AG20443 (cell line): ENCODE data around the gene WDFY4.

Experiments used
- DNase-seq: peaks from one replicate; pipeline ENCODE4 v3.0.0; 2012; ENCODE audit warnings: low spot score, mixed read lengths

WDFY4 gene

GRCh38 chr10:48656241-48656913 lies 28.3 kb upstream of the WDFY4 start:
- DNase-seq: peak; percentile 97

GRCh38 chr10:48656914-48657305 lies 27.8 kb upstream of the WDFY4 start:
- no peak for DNase-seq

DNA sequence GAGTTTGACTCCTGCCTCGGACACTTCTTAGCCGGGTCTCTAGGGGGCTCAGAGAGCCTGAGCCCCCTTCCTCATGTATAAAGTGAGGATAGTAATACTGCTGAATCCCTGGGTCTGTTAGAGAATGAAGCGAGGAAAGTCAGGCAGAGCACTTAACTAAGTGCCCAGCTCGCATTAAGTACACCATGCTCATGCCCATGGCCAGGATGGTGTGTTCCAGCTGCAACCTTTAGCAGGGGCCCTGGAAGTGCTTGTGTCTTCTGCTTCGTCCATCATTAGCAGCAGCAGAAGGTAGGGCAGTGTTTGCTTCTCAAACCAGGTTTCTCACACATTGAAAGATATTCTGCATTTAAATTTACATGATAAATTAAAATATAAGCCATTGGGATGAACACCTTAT lies 27.3 kb upstream of the WDFY4 start:
- no peak for DNase-seq

GRCh38 chr10:48658243-48658974 lies 26.3 kb upstream of the WDFY4 start:
- DNase-seq: peak; percentile 82

DNA sequence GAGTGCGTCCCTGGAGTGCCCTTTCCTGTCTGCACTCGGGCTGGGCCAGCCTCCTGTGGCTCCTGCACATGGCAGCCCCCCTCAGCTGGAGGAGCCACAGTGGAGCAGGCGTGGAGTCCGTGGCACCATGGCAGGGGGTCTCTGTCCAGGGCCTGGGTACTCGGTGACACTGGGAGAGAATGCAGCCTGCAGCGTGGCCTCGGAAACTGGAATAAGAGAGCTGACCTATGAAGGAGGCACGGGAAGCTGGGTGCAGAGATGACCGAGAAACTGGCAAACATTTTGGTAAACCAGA lies 25.8 kb upstream of the WDFY4 start:
- no peak for DNase-seq

DNA sequence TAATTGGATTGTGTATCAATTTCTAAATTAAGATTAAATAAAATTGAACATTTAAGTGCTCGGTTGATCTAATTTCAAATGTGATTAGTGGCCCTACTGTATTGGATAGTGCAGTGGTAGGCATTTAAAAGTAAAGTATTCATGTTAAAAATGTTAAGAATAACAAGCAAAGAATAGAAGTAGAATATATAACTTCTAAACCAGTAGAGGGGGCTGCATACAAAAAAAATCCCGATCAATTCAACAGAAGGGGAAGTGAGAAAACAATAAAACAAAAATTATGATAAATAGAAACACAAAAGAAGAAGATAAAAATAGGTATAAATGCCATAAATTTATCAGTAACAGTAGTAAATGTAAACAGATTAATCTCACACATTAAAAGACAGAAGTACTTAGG lies 24.9 kb upstream of the WDFY4 start:
- no peak for DNase-seq

- DNase-seq: no peak
Measured at GRCh38 chr10:48661441-48661840, 23.2 kb upstream of the WDFY4 start.

DNA sequence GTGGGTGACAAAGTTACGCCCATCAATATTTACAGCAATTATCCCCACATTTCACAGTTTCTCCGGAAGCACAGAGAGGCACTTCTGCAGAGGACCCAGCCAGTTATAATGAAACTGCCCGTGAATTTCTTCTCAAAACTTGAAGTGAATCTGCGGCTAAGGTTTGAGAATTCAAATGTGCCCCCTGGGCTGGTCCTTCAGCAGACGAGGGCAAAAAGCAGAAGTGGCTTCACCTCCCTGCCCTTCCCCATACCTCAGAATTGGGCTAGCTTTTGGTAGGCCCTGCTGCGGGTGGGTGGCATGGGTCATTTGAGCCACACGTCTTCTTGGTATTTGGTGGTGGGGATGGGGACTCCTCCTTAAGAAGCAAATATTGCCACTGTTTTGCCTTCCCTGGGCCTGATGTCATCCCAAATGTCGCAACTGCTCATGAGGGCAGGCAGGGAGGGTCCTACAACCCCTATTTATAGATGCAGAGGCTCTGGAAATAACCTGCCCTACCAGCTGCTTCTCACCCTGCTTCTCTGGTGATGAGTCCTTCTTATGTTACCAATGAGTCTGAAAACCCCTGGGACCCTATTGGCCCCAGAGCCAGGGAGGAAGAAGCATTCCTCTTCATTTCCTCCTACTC lies 16.6 kb upstream of the WDFY4 start:
- DNase-seq: no peak

DNA sequence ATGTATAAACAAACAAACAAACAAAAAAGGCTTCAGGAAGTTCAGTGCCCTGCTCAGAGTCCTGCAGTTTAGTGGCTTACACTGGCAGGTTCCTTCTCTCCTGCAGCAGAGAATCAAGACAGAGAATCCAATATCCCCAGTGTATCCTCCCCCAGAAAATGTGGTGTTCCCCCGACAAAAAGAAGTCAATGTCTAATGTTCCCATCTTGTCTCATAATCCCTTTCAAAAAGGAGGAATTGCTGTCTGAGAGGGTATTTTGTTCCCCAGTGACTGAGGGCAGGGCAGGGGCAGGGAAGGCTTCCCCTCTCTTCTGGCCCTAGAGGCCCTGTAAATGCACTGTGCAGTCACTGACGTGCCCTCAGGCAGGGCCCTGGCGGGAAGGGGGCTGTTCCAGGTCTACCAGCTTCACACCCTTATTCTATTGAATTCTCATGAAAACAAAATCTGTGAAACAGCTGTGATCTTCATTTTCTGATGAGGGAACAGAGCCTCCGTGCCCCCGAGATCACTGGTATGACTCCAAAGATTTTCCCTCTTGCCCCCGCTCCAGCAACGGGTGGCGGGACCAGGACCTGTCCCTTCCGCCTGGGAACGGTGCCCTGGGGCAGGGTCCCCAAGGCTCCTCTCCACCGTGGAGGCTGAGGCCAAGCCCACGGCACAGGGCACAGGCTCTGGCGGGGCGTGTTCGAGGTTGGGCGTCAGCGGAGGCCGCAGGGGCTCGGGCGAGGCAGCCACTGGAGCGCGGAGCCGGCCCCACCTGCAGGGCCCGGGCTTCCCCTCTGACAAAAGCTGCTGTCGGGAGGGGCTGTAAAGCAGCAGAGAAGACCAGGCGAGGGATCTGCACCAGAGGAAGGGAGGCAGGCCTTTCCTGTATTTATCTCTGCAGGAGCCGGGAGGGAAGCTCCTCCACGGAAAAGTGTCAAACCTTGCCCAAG lies 13.4 kb upstream of the WDFY4 start:
- DNase-seq: no peak

- DNase-seq: no peak
Measured at GRCh38 chr10:48671914-48672595, 12.6 kb upstream of the WDFY4 start.

GRCh38 chr10:48672596-48673265 lies 11.9 kb upstream of the WDFY4 start:
- DNase-seq: no peak

DNA sequence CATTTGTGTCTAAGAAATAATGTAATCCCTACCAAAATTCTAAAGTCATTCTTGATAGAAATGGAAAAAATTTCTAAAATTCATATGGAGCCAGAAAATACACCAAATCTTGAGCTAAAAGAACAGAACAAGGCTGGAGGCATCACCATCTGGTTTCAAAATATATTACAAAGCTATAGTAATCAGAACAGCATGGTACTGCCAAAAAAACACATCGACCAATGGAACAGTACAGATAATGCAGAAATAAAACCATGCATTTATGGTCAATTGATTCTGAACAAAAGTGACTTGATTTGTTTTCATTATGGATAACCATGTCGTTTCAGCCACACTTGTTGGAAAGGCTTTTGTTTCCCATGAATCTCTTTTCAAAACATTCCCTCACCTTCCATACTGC lies 7.0 kb upstream of the WDFY4 start:
- DNase-seq: no peak

GRCh38 chr10:48678041-48678440 lies 6.6 kb upstream of the WDFY4 start:
- no peak for DNase-seq

DNA sequence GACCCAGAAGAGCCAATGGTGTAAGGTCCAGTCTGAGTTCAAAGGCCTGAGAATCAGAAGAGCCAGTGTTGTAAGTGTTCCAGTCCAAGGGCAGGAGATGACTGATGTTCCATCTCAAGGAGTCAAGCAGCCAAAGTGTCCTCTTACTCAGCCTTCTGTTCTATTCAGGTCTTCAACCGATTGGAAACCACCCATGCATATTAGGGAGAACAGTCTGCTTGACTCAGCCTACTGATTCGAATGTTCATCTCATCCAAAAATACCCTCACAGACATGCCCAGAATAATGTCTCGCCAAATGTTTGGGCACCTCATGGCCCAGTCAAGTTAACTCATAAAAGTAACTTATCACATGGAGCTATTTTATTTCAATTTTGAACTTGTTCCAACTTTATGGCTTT lies 2.9 kb upstream of the WDFY4 start:
- no peak for DNase-seq

DNA sequence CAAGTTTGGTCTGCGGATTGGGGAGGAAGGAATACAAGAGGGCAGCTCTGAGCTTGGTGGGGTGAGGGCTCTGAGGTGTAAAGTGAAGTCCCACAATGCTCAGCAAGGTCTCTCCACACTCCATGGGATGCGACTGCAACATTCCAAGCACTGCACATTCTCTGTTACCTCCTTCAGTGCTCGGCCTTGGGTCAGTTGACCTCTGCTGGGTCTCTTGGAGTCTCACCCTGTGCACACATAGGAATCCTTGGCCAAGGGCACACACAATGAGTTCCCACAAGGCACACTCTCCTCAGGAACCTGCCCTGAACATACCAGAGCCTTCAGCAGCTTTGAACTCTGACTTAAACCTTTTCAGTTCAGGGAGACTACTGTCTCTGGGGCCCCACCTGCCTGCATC lies 2.4 kb upstream of the WDFY4 start:
- DNase-seq: no peak

GRCh38 chr10:48683424-48683823 lies 1.2 kb upstream of the WDFY4 start:
- no peak for DNase-seq

GRCh38 chr10:48683868-48684267 lies 805 bp upstream of the WDFY4 start:
- DNase-seq: no peak

- DNase-seq: no peak
Measured at GRCh38 chr10:48684463-48684791, 246 bp upstream of the WDFY4 start.

- DNase-seq: no peak
Measured at GRCh38 chr10:48685731-48686130, 1.1 kb downstream of the WDFY4 start.

GRCh38 chr10:48690791-48691660 lies 6.4 kb downstream of the WDFY4 start:
- DNase-seq: no peak
